NK-92 (cell line): ENCODE results near the gene RRP9.
"Not testable (repeated sequence)": the region's sequence is repeated elsewhere in the genome, so short reads cannot be mapped to it uniquely, and the experiment has no call there.

Source experiments
- DNase-seq: peaks from one replicate; lab custom pipeline; 2025; ENCODE audit not compliant: unreplicated experiment; lab: John Stamatoyannopoulos, UW

Gene RRP9, protein sequence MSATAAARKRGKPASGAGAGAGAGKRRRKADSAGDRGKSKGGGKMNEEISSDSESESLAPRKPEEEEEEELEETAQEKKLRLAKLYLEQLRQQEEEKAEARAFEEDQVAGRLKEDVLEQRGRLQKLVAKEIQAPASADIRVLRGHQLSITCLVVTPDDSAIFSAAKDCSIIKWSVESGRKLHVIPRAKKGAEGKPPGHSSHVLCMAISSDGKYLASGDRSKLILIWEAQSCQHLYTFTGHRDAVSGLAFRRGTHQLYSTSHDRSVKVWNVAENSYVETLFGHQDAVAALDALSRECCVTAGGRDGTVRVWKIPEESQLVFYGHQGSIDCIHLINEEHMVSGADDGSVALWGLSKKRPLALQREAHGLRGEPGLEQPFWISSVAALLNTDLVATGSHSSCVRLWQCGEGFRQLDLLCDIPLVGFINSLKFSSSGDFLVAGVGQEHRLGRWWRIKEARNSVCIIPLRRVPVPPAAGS

DNA sequence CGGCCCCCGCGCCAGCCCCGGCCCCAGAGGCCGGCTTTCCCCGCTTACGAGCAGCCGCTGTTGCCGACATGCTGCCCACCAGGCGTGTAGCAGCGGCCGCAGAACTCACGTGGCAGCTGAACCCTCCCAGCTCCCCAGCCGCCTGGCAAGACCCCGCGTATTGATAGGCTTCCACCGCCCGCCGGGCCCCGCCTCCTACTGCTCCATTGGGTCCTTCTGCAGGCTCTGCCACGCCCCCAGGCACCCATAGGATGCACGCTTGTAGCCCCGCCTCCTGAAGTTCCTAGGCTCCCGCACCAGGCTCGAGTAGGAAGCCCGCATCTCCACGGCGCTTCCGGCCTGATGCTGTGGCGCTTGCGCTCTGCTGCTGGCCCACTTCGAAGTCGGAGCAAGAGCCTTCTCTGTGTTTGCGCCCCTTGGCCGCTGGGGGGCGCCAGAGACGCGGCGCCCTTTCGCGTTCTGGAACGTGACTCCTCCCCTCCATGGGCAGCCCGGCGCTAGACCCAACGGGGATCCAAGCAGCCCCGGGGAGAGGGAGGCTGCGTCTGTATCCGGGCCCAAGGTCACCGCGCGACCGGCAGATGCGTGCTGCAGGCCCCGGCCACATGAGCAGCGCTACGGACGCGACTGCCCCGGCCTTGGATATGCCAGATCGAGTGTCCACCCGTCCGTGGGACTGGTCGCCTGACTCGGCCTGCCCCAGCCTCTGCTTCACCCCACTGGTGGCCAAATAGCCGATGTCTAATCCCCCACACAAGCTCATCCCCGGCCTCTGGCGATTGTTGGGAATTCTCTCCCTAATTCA, at the start of gene RRP9, which contains the start of gene PARP3:
Gene RRP9, minus strand, starts transcription at position 107 of the 805 bp plus-strand sequence. Its CDS starts 37 bp downstream, at position 70.
Gene PARP3, plus strand, starts transcription at position 566 of the 805 bp plus-strand sequence. CDS start 993 bp downstream, outside the sequence.
- peak; percentile 91 for DNase-seq

DNA sequence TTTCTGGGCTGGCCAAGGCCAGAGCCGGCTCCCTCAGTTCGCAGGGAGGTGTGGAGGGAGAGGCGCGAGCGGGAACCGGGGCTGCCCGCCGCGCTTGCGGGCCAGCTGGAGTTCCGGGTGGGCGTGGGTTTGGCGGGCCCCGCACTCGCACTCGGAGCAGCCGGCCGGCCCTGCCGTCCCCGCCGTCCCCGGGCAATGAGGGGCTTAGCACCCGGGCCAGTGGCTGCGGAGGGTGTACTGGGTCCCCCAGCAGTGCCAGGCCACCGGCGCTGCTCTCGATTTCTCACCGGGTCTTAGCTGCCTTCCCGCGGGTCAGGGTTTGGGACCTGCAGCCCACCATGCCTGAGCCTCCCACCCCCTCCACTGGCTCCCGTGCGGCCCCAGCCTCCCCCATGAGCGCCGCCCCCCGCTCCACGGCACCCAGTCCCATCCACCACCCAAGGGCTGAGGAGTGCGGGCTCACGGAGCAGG, 48.8 kb upstream of the RRP9 start:
- not testable (repeated sequence) for DNase-seq

DNA sequence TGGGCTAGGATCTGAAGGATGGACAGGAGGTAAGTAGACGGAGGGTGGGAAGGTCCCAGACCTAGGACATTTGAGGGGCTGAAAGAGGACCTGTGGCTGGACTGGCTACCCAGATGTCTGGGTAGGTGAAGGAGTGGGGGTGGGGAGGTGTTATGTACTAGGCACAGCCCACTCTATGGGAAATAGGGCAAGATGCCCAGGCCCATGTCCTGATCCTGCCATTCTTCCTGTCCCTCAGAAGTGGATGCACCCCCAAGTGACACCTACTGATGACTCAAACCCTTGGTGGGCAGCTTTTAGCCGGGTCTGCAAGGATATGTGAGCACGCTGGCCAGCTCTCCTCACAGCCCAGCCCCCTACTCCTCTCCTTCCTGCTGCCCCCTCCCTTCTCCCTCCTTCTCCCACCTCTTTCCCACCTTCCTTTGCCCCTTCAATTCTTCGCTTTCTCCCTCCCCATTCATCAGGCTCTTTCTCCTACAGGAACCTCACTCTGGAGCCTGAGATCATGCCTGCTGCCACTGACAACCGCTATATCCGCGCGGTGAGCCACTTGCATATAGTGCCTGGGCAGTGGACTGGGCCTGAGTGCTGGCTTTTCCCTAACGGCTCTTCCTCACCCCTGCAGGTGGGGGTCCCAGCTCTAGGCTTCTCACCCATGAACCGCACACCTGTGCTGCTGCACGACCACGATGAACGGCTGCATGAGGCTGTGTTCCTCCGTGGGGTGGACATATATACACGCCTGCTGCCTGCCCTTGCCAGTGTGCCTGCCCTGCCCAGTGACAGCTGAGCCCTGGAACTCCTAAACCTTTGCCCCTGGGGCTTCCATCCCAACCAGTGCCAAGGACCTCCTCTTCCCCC, 46.8 kb upstream of the RRP9 start:
- DNase-seq, result no peak

DNA sequence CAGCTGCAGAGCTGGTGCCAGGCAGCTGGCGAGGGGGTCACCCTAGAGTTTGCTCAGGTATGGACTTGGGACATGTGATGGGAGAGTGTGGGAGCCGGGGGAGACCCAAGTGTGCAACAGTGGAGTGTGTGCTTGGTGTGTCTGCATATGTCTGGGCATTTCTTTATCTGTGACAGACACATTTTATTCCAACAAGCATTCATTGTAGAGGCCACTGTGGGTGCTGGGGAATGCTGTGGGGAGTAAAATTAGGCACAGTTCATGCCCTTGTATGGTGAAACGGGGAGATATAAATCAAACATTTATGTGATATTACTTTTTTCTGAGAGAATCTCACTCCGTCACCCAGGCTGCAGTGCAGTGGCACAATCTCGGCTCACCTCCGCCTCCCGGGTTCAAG, 45.9 kb upstream of the RRP9 start:
- DNase-seq, result no peak

DNA sequence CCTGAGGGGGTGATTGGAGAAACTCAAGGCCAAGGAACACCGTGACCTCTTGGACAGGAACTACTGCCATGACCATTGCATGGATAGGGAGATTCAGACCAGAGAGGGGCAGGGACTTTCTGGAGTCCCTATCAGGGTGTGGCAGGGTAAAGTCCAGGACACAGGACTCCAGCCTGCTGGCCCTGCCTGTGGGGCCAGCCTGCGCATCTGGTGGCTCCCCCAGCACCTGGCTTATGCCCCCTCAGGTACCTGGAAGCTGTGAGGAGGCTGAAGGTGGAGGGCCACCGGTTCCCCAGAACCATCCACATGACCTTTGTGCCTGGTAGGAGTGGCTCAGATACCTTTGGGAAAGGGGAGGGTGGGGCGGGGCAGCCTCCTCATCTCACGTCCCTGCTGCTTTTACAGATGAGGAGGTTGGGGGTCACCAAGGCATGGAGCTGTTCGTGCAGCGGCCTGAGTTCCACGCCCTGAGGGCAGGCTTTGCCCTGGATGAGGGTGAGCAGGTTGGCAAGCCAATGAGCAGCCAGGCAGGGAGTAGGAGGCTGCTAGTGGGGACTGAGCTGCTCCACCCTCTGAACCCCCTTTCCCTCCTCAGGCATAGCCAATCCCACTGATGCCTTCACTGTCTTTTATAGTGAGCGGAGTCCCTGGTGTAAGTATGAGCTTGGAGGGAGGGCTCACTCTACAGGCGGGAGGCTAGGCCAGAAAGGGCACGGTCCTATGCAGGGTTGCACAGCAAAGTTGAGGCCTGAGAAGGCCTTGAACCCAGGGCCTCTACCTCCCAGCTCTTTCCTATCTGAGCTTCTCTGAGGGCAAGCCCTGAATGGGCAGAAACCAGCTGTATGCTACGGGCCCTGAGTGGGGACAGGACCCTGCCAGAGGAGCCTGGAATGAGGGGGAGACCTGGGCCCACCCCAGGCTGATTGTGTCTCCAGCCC, 44.6 kb upstream of the RRP9 start:
- no peak for DNase-seq

DNA sequence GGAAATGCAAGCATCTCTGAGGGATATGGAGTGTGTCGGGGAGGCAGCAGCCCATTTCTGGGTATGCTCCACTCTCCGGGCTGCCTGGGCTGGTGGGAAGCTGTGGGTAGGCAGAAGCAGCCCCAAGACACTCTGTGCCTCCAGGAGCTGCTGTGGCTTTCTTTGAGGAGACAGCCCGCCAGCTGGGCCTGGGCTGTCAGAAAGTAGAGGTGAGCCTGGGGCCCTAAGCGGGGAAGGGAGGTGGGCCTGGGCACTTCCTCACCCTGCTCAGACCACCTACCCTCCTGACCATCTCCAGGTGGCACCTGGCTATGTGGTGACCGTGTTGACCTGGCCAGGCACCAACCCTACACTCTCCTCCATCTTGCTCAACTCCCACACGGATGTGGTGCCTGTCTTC, 43.4 kb upstream of the RRP9 start:
- DNase-seq, result no peak

DNA sequence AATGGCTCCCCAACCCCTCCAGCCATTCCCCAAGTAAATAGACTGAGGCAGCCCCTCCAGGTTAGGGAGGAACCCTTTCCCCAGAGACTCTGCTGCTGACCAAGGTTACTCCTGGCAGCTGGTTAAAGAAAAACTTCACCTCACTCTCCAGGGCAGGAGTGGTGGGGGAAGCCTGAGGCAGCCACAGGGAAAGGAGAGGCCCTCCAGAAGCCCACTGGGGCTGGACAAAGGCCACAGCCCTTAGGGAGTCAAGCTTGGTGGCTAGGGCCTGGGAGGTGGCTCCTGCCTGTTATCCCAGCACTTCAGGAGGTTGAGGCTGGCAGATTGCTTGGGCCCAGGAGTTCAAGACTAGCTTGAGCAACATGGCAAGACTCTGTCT, 42.6 kb upstream of the RRP9 start:
- no peak for DNase-seq

DNA sequence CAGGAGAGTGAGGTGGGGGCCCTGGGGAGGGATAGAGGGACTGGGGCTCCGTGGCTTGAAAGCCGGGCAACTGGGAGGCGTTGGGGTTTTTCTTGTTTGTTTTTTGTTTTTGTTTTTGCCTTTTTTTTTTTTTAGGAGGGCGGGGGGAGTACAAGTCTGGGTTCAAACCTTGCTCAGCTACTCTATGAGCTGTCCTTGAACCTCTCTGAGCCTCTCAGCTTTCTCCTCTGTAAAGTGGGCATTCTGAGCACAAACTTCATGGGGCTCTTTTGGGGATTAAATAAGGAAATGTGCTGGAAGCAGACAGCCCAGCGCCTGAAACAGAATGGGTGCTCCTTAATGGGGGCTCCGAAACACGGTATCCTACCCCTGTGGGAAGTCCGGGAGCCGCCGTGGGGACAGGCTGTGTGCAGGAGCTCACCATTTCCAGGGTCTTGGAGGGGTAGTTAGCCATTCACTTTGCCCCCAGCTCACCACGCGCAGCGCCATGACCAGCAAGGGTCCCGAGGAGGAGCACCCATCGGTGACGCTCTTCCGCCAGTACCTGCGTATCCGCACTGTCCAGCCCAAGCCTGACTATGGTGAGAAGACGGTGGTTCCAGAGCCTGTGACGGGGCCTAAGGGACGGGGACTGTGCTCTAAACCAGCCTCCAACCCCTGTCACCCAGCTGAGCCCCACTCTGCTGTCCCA, 42.0 kb upstream of the RRP9 start:
- no peak for DNase-seq

DNA sequence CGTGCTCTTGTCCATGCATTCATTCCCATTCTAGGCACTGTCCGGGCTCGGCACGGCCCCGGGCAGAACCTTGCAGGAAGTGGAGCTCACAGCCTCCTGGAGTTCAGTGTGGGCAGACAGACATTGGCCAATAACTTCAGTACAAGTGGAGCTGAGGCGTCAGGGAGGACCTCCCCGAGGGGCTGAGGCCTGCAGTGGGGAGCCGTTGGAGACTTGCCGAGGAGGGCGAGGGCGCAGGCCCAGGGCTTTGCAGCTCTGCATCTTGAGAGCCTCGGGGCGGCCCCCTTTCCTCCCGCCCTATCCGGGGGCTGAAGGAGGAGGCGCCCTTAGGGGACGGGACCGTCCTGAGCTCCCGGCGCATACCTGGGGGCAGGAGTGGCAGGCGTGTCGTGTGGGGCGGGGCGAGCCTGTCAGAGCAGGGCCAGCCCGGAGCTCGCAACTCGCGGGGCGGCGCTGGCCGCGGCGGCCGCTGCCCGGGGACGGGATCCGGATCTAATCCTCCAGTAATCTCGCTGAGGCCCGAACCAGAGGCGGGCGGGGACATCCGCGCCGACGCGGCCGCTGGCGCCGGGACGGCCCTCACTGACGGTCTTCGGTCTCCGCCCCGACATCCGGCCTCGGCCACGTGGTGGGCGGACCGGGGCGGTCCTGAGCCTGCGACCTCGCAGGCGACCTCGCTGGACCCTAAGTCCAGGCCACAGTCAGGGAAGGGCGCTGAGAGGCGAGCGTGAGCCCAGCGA, 41.3 kb upstream of the RRP9 start, which contains the start of gene ACY1:
Gene ACY1, plus strand, starts transcription at position 698 of the 740 bp plus-strand sequence. CDS start 530 bp downstream, outside the sequence.
- DNase-seq, result no peak

DNA sequence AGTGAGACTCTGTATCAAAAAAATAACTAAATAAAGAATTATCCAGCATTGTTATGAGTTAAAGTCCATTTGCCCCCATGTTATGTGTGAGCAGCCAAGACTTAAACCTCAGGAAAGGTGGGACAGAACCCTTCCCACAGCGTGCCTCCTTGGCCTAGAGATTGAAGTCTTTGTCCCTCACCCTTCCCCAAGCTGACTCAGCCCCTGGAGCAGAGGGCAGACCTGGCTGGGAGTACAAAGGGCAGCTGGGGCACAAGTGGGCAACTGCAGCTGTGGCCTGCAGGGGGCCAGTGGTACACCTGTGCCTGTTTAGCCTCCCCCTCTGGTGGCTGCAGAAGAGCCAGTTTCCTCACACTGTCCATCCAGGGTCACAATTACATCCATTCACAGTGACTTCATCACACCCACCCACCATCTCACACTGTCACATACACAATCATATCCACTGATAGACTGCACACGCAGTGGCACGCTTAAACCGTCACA, 40.7 kb upstream of the RRP9 start:
- DNase-seq, result no peak

DNA sequence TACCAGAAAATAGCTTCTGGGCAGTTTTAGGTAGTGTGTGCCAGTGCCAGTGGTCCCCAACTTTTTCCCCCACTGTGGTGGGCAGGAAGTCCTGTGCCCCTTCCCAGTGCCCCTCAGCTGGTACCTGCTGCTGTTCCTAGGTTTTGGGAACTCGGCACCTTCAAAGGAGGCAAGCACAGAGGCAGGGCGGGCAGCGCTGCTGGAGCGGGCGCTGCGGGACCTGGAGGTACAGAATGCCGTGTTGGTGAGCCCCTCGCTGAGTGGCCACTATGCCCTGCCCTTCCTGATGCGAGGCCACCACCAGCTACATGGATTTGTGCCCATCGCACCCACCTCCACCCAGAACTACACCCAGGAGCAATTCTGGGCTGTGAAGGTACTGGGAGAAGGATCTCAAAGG, 38.5 kb upstream of the RRP9 start:
- DNase-seq, result no peak

DNA sequence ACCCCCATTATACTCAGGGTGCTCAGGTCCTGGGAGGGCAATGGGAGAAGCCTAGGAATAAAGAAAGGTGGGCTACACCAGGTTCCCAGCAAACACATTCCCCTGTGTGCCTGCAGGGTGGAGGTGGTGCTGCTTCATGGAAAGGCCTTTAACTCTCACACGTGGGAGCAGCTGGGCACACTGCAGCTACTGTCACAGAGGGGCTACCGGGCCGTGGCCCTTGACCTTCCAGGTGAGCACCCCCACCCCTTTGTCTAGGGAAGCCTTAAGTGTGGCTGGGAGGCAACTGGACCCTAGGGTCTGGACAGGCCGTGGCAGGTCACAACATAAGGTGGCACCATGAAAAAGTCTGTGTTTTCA, 36.4 kb upstream of the RRP9 start:
- no peak for DNase-seq

DNA sequence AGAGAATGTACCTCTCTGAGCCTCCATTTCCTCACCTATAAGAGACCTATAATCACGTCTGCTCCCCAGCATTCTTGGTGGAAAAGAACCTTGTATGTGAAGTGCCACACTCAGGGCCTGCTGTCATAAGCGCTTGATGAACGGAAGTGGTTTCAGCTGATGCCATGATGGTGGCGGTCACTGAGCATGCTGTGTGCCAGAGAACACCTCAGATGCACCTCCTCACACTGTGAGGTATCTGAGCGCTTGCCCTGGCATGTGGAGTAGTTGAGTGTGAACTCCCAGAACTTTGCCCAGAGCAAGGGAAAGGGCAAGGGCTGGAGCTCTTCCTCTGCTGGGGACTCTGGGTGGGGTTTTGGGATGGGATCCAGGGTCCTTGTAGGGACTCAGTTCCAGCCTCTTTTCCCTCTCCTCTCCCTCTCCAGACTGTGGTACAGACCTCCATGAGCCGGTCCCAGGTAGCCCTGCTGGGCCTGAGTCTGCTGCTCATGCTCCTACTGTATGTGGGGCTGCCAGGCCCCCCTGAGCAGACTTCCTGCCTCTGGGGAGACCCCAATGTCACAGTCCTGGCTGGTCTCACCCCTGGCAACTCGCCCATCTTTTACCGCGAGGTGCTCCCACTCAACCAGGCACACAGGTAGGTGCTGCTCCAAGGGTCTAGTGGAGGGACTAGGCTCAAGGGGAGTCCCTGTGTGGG, 35.9 kb upstream of the RRP9 start:
- no peak for DNase-seq

DNA sequence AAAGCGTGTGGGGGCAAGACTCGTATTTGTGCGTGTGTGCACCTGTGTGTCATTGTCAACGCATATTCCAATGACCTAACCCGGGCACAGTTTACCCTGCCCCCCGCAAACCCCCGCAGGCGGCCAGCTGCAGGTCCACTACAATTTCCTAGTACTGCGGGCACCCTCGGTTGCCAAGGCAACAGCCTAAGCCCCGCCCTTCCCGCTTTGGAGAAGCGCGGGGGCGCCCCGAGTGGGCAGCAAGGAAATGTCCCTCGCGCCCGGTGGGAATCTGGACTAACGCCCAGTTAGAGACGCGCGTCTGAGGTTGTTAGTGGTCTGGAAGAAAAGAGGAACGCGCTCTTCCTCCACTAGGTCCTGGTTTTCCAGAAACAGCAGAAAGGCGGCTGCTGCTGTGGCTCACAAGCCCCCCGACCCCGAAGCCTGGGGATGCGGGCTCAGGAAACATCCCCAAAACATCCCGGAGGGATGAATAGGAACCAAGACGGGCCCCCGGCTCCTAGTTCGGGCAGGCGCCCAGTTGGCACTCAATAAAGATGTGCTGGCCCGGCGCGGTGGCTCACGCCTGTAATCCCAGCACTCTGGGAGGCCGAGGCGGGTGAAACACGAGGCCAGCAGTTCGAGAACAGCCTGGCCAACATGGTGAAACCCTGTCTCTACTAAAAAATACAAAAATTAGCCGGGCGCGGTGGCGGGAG, 34.3 kb upstream of the RRP9 start:
- DNase-seq, result no peak

DNA sequence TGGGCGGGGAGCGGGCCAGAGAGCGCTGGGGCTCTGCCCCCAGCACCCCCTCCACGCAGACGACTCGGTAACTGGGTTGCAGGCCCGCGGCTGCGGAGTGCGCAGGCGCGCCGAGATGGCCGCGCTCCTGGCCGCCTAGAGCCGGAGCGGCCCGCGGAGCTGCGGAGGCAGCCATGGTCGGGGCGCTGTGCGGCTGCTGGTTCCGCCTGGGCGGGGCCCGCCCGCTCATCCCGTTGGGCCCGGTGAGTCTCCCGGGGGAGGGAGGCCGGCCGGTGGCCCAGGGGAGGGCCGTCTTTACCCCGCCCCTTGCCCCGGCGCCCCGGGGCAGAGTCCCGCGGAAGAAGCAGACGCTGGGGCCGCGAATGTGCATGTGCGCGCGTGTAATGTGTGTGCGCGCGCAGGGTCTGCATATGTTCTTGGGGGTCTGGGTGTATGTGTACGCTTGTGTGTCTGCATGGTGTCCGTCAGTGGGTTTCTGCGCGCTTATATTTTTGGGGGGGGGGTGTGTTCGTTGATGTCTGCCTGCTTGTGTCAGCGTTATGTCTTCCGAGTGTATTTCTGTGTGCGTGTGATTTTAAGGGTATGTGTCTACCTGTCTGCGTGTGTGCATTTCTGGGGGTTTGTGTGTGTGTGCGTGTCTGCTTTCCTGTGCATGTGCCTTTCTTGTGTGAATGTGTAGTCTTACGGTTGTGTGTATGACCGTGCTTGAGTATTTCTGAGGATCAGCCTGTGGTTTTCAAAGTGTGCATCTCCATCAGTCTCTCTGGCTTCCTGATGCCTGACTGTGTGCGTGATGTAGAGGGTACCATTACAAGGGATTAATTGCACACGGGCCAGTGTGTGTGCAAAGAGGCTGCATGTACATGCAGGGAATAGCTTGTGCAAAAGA, 33.5 kb upstream of the RRP9 start, which contains the start of gene ABHD14A:
Gene ABHD14A, plus strand, starts transcription at position 102 of the 889 bp plus-strand sequence. Its CDS starts 72 bp downstream, at position 174.
- DNase-seq, result no peak
